ENCODE data around the gene RASEF.

The RASEF gene

DNA sequence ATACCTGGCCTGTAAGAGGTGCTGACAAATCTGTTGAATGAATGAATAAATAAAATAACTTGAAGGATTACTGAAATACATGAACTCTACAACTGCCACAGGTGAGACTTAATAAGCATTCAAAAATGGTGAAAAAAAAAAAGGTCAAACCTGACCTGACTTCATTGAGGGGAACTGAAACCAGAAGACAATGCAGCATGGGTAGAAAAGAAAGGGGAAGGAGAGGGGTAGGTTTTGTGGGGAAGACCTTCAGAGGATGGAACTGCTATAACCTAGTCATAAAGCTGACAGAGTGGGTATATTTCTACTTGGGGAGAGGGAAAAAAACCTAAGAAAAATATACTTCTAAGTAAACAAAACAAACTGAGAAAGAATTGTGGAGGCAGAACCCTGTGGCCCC lies 56.6 kb downstream of the RASEF start:
- Histone ChIP-seq H3K36me3 (ENCODE audit: insufficient read depth, low read length) (no peaks in the 10 kb centered on the region), H2AFZ (ENCODE audit: low read length) (no peak overlapping the region), H3K9me2 (replicated peaks; ENCODE audit: low read depth, low read length) (no peaks in the 10 kb centered on the region), H4K20me1 (ENCODE audit: insufficient read depth, low read length, poor library complexity, severe bottlenecking) (no peaks in the 10 kb centered on the region), H3K4me2 (ENCODE audit: low read depth, low read length, poor library complexity, severe bottlenecking) (no peak overlapping the region), H3K4me1 (ENCODE audit: insufficient read depth, low read length, poor library complexity, severe bottlenecking) (peaks cover 47% of the 10 kb centered on the region), H3K79me2 (ENCODE audit: insufficient read depth, low read length) (no peaks in the 10 kb centered on the region), H3K27me3 (ENCODE audit: insufficient read depth, low read length, poor library complexity, severe bottlenecking) (no peaks in the 10 kb centered on the region), H3K4me3 (ENCODE audit: low read length, poor library complexity, severe bottlenecking) (no peak overlapping the region), H3K9me3 (ENCODE audit: insufficient read depth, low read depth, low read length) (no peaks in the 10 kb centered on the region), H3K9ac (ENCODE audit: low read depth, low read length, poor library complexity, severe bottlenecking) (no peak overlapping the region), H3F3A (ENCODE audit: low read depth) (peaks cover under 1% of the 10 kb centered on the region; the same call in 1 of the 2 replicates)
- TF ChIP-seq, protein P1, sequence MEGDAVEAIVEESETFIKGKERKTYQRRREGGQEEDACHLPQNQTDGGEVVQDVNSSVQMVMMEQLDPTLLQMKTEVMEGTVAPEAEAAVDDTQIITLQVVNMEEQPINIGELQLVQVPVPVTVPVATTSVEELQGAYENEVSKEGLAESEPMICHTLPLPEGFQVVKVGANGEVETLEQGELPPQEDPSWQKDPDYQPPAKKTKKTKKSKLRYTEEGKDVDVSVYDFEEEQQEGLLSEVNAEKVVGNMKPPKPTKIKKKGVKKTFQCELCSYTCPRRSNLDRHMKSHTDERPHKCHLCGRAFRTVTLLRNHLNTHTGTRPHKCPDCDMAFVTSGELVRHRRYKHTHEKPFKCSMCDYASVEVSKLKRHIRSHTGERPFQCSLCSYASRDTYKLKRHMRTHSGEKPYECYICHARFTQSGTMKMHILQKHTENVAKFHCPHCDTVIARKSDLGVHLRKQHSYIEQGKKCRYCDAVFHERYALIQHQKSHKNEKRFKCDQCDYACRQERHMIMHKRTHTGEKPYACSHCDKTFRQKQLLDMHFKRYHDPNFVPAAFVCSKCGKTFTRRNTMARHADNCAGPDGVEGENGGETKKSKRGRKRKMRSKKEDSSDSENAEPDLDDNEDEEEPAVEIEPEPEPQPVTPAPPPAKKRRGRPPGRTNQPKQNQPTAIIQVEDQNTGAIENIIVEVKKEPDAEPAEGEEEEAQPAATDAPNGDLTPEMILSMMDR (conservative IDR thresholded peaks at IDR 0.05; ENCODE audit: low read length): no peak
- TF ChIP-seq EZH2phosphoT487 (IDR thresholded peaks at IDR 0.05; ENCODE audit: borderline replicate concordance): no peak

DNA sequence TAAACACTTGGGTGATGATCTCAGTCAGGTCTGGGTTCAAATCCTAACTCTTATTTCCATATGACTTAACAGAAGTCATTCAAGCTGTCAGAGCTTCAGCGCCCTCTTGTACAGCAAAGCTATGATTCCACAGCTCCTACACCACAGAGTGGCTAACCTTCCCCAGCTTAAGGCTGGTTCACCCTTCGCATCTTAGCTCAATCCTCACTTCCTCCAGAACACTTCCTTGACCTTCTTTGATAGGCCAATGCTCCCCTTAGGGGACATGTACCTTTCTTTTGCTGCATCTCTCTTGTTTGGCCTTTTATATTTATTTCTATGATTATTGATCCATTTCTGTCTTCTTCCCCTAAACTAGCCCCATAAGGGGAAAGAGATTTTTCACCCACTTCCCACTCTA lies 57.0 kb downstream of the RASEF start:
- no peaks in the 10 kb centered on the region for H3K27me3 ChIP-seq (ENCODE audit: insufficient read depth, low read length, poor library complexity, severe bottlenecking)
- H3K79me2 ChIP-seq (ENCODE audit: insufficient read depth, low read length): no peaks in the 10 kb centered on the region
- peaks cover 51% of the 10 kb centered on the region for H3K4me1 ChIP-seq (ENCODE audit: insufficient read depth, low read length, poor library complexity, severe bottlenecking)
- no peaks in the 10 kb centered on the region for H3K36me3 ChIP-seq (ENCODE audit: insufficient read depth, low read length)
- no peak overlapping the region for H2AFZ ChIP-seq (ENCODE audit: low read length)
- no peak overlapping the region for H3K9ac ChIP-seq (ENCODE audit: low read depth, low read length, poor library complexity, severe bottlenecking)
- H3K4me2 ChIP-seq (ENCODE audit: low read depth, low read length, poor library complexity, severe bottlenecking): no peak overlapping the region
- H3F3A ChIP-seq (ENCODE audit: low read depth): peaks cover 5% of the 10 kb centered on the region
- no peaks in the 10 kb centered on the region for H4K20me1 ChIP-seq (ENCODE audit: insufficient read depth, low read length, poor library complexity, severe bottlenecking)
- no peak for TF ChIP-seq EZH2phosphoT487 (IDR thresholded peaks at IDR 0.05; ENCODE audit: borderline replicate concordance)
- TF ChIP-seq, protein P1 (conservative IDR thresholded peaks at IDR 0.05; ENCODE audit: low read length): no peak
- H3K9me2 ChIP-seq (replicated peaks; ENCODE audit: low read depth, low read length): no peaks in the 10 kb centered on the region
- H3K9me3 ChIP-seq (ENCODE audit: insufficient read depth, low read depth, low read length): no peaks in the 10 kb centered on the region
- H3K4me3 ChIP-seq (ENCODE audit: low read length, poor library complexity, severe bottlenecking): no peak overlapping the region

DNA sequence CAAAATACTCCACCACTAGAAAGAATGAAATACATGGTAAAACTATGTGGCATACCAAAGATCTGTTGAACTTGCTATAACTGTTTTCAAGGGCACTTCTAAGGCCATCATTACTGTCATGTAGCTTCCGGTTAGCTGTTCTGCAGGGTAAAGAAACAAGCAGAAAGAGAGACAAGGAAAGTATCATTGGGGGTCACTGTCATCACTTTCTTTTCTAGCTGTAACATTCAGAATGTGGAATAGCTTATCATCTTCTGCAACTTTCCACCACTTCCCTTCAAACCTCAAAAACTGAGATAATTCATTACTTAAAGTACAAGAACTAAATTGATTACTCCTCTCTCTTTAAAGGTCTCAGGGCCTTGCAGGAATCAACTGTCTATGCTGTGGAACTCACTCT lies 57.6 kb downstream of the RASEF start:
- no peak overlapping the region for H2AFZ ChIP-seq (ENCODE audit: low read length)
- no peaks in the 10 kb centered on the region for H4K20me1 ChIP-seq (ENCODE audit: insufficient read depth, low read length, poor library complexity, severe bottlenecking)
- H3K4me1 ChIP-seq (ENCODE audit: insufficient read depth, low read length, poor library complexity, severe bottlenecking): peaks cover 57% of the 10 kb centered on the region
- H3F3A ChIP-seq (ENCODE audit: low read depth): peaks cover 8% of the 10 kb centered on the region
- no peaks in the 10 kb centered on the region for H3K79me2 ChIP-seq (ENCODE audit: insufficient read depth, low read length)
- H3K36me3 ChIP-seq (ENCODE audit: insufficient read depth, low read length): no peaks in the 10 kb centered on the region
- peak overlapping the region; percentile 2 for H3K4me2 ChIP-seq (ENCODE audit: low read depth, low read length, poor library complexity, severe bottlenecking)
- TF ChIP-seq, protein P1 (conservative IDR thresholded peaks at IDR 0.05; ENCODE audit: low read length): no peak
- TF ChIP-seq EZH2phosphoT487 (IDR thresholded peaks at IDR 0.05; ENCODE audit: borderline replicate concordance): no peak
- H3K27me3 ChIP-seq (ENCODE audit: insufficient read depth, low read length, poor library complexity, severe bottlenecking): no peaks in the 10 kb centered on the region
- no peaks in the 10 kb centered on the region for H3K9me2 ChIP-seq (replicated peaks; ENCODE audit: low read depth, low read length)
- no peak overlapping the region for H3K9ac ChIP-seq (ENCODE audit: low read depth, low read length, poor library complexity, severe bottlenecking)
- no peak overlapping the region for H3K4me3 ChIP-seq (ENCODE audit: low read length, poor library complexity, severe bottlenecking)
- no peaks in the 10 kb centered on the region for H3K9me3 ChIP-seq (ENCODE audit: insufficient read depth, low read depth, low read length)

Data from Loucy (cell line).